B cell (primary cell): ENCODE data around the gene MMP1. TPM values are rescaled to one million over a fixed set of nuclear protein-coding genes. Genes with fewer than 3 reads are reported as not detected.

Experiments used
- ATAC-seq: fragments of 200-7000 bp; cut with Tn5 transposase; one replicate; pipeline ENCODE4 v1.10.0; 2021; ENCODE audit warnings: low read depth, mild to moderate bottlenecking, moderate number of reproducible peaks, moderate library complexity
- CTCF ChIA-PET: fragments of 350-600 bp; sonication (Branson Sonifier 250); formaldehyde crosslinking; loops from one replicate; lab custom pipeline; 2021; ENCODE audit warnings: antibody characterized with exemption, inconsistent platforms; lab: Charles Lee
- POLR2A ChIA-PET: fragments of 350-600 bp; sonication (Branson Sonifier 250); formaldehyde crosslinking; loops from one replicate; lab custom pipeline; 2021; ENCODE audit warnings: antibody characterized with exemption; lab: Charles Lee
- DNase-seq: peaks from one replicate; pipeline ENCODE4 v3.0.0; 2013
- H2AFZ ChIP-seq: 2 replicates; pipeline ENCODE4 v1.6.1; 2012; ENCODE audit warnings: mild to moderate bottlenecking, low read depth, low read length; ENCODE audit not compliant: insufficient read depth, poor library complexity, severe bottlenecking
- H3K27ac ChIP-seq, 2 donors: 1 replicate in 1 of 2; 2 replicates in 1 of 2; pipeline ENCODE4 v1.5.1; 2012 to 2013; ENCODE audit warnings: low read length in 2 of 2, mild to moderate bottlenecking in 2 of 2, moderate library complexity in 1 of 2
- H3K27me3 ChIP-seq, 4 experiments: fragments of 200-600 bp in 1 of 4; sonication (generic) in 1 of 4; replicated peaks in 1 of 4; 1 replicate in 2 of 4; 2 replicates in 2 of 4; pipeline versions ENCODE4 v1.6.1 to v1.7.0; 2013 to 2016; ENCODE audit warnings: low read length in 3 of 4, mild to moderate bottlenecking in 2 of 4, mixed read lengths in 1 of 4, moderate library complexity in 1 of 4; ENCODE audit not compliant: insufficient read depth in 4 of 4, control insufficient read depth in 3 of 4; ENCODE audit errors: control extremely low read depth in 1 of 4
- H3K36me3 ChIP-seq, 2 experiments: replicated peaks in 1 of 2; 1 replicate in 1 of 2; 2 replicates in 1 of 2; pipeline versions ENCODE4 v1.6.1 to v1.7.1; 2013; ENCODE audit warnings: low read length in 1 of 2; ENCODE audit not compliant: insufficient read depth in 2 of 2, control insufficient read depth in 1 of 2; ENCODE audit errors: control extremely low read depth in 1 of 2, extremely low read depth in 1 of 2
- H3K4me1 ChIP-seq, 2 donors: fragments of 200-600 bp in 1 of 2; sonication (generic) in 1 of 2; 1 replicate in 1 of 2; 2 replicates in 1 of 2; pipeline versions ENCODE4 v1.5.1 to v1.6.1; 2013 to 2017; ENCODE audit warnings: low read length in 2 of 2; ENCODE audit not compliant: control insufficient read depth in 2 of 2, insufficient read depth in 2 of 2
- H3K4me2 ChIP-seq: replicated peaks from 2 replicates; pipeline ENCODE3; 2012; ENCODE audit warnings: mild to moderate bottlenecking, low read depth, low read length; ENCODE audit not compliant: poor library complexity, severe bottlenecking
- H3K4me3 ChIP-seq, 5 experiments: fragments of 200-600 bp in 1 of 5; sonication (generic) in 1 of 5; 1 replicate in 3 of 5; 2 replicates in 2 of 5; pipeline versions ENCODE4 v1.5.1 to v1.7.0; 2011 to 2016; ENCODE audit warnings: low read length in 4 of 5, mild to moderate bottlenecking in 4 of 5, low read depth in 2 of 5, control low read depth in 1 of 5, moderate library complexity in 1 of 5; ENCODE audit not compliant: insufficient read depth in 1 of 5; ENCODE audit errors: control extremely low read depth in 1 of 5, extremely low read depth in 1 of 5
- H3K79me2 ChIP-seq: fragments of 200-600 bp; sonication (generic); one replicate; pipeline ENCODE4 v1.6.0; 2016; ENCODE audit warnings: low read length; ENCODE audit not compliant: control insufficient read depth, insufficient read depth
- H3K9ac ChIP-seq: fragments of 200-600 bp; sonication (generic); 2 replicates; pipeline ENCODE4 v1.6.1; 2017; ENCODE audit warnings: mild to moderate bottlenecking, low read length, moderate library complexity
- H3K9me3 ChIP-seq, 3 donors: one replicate each; pipeline versions ENCODE4 v1.6.1 to v1.7.1; 2013; ENCODE audit warnings: low read length in 2 of 3; ENCODE audit not compliant: control insufficient read depth in 2 of 3, insufficient read depth in 1 of 3; ENCODE audit errors: control extremely low read depth in 1 of 3
- H4K20me1 ChIP-seq: 2 replicates; pipeline ENCODE4 v1.6.0; 2012; ENCODE audit warnings: mild to moderate bottlenecking, low read length; ENCODE audit not compliant: insufficient read depth, control insufficient read depth, poor library complexity, severe bottlenecking
- H3K27ac Mint-ChIP-seq: one replicate; pipeline ENCODE4 v1.8.0; 2021; ENCODE audit warnings: mixed read lengths
- H3K27me3 Mint-ChIP-seq: one replicate; pipeline ENCODE4 v1.8.0; 2021; ENCODE audit warnings: mixed read lengths
- H3K4me1 Mint-ChIP-seq: one replicate; pipeline ENCODE4 v1.8.0; 2021; ENCODE audit warnings: mixed read lengths
- H3K4me3 Mint-ChIP-seq: one replicate; pipeline ENCODE4 v1.8.0; 2021; ENCODE audit warnings: mixed read lengths
- H3K9me3 Mint-ChIP-seq: one replicate; pipeline ENCODE4 v1.8.0; 2022; ENCODE audit warnings: mixed read lengths; ENCODE audit not compliant: insufficient read depth
- CTCF ChIP-seq: fragments of 200-600 bp; IDR thresholded peaks from one replicate; pipeline ENCODE4 v1.8.0; 2022; ENCODE audit warnings: antibody characterized with exemption, mild to moderate bottlenecking
- EZH2 ChIP-seq: IDR thresholded peaks from 2 replicates; pipeline ENCODE4 v1.6.1; 2012; ENCODE audit warnings: borderline replicate concordance, low read depth, mild to moderate bottlenecking, moderate library complexity, low read length; ENCODE audit not compliant: insufficient read depth, poor library complexity, severe bottlenecking
- WGBS: methylation state at CpG from one replicate; pipeline ENCODE4 v1.1.5; 2013; ENCODE audit warnings: missing lambda C conversion rate; ENCODE audit not compliant: insufficient coverage; 5-methylcytosine and 5-hydroxymethylcytosine counted together
- intact Hi-C: fragments of 100-400 bp; cut with micrococcal nuclease; formaldehyde crosslinking; loops from one replicate; pipeline ENCODE4 v1.10.0; 2022
- polyA plus RNA-seq: library from polyadenylated mRNA; depleted of rRNA; stranded (reverse); fragments of >200 nt; gene quantifications from 2 replicates; pipeline ENCODE4 v1.2.3, GENCODE V29; 2012
- total RNA-seq, 2 donors: library from RNA; stranded (reverse); fragments of 120-200 nt in 1 of 2; gene quantifications; 1 replicate in 1 of 2; 2 replicates in 1 of 2; pipeline versions ENCODE4 v1.2.3 to v1.2.4, GENCODE V29; 2013 to 2022

Gene MMP1
- total and polyA plus RNA-seq, 2 donors (not counting 1 experiment from before 2014, with no cell fraction given), result not detected

- DNase-seq, result no peak
- H3K9me3 Mint-ChIP-seq, result no peaks in the 10 kb centered on the region
- Histone ChIP-seq H4K20me1 (no peaks in the 10 kb centered on the region), H3K9me3 (peaks cover 0 to 5% (median 0%) of the 10 kb centered on the region in 3 donors), H3K9ac (no peak overlapping the region), H3K4me2 (no peak overlapping the region), H3K4me3 (no peak overlapping the region), H3K4me1 (no peaks in the 10 kb centered on the region), H3K79me2 (no peaks in the 10 kb centered on the region), H2AFZ (no peak overlapping the region), H3K36me3 (no peaks in the 10 kb centered on the region), H3K27me3 (peaks cover 0 to 4% (median 0%) of the 10 kb centered on the region in 4 experiments), H3K27ac (no peak overlapping the region)
- ChIA-PET CTCF (no interaction called here), POLR2A (no interaction called here)
- TF ChIP-seq EZH2, result no peak
- TF ChIP-seq CTCF, result no peak
- 61% methylated on average over 19 of the region's 19 CpGs for WGBS
- H3K27me3 Mint-ChIP-seq, result peaks cover 30% of the 10 kb centered on the region
- intact Hi-C loops, result no loop called here
- H3K4me1 Mint-ChIP-seq, result no peaks in the 10 kb centered on the region
- no peak overlapping the region for H3K4me3 Mint-ChIP-seq
- ATAC-seq, result no peak
- H3K27ac Mint-ChIP-seq, result no peak overlapping the region
These were observed 10.0 kb upstream of the MMP1 start for GRCh38 chr11:102807921-102808320.

- no peaks in the 10 kb centered on the region for H3K36me3 ChIP-seq
- Mint-ChIP-seq H3K9me3 (no peaks in the 10 kb centered on the region), H3K4me1 (no peaks in the 10 kb centered on the region), H3K27me3 (peaks cover 30% of the 10 kb centered on the region), H3K27ac (no peak overlapping the region), H3K4me3 (no peak overlapping the region)
- no CpG with 5 or more reads among the region's 3 CpGs for WGBS
- H3K4me1 ChIP-seq, result no peaks in the 10 kb centered on the region
- ChIA-PET POLR2A (no interaction called here), CTCF (no interaction called here)
- TF ChIP-seq EZH2, result no peak
- TF ChIP-seq CTCF, result no peak
- H3K9me3 ChIP-seq, result peaks cover 0 to 5% (median 0%) of the 10 kb centered on the region in 3 donors
- no peak overlapping the region for H3K9ac ChIP-seq
- H3K27ac ChIP-seq, result no peak overlapping the region
- peaks cover 0 to 4% (median under 1%) of the 10 kb centered on the region in 4 experiments for H3K27me3 ChIP-seq
- intact Hi-C loops, result no loop called here
- DNase-seq (no peak), ATAC-seq (no peak)
- H2AFZ ChIP-seq, result no peak overlapping the region
- H3K4me2 ChIP-seq, result no peak overlapping the region
- H3K79me2 ChIP-seq, result no peaks in the 10 kb centered on the region
- H4K20me1 ChIP-seq, result no peaks in the 10 kb centered on the region
- no peak overlapping the region for H3K4me3 ChIP-seq
These were observed 8.3 kb upstream of the MMP1 start for GRCh38 chr11:102806296-102806695.
